DOHH2 (cell line): ENCODE measurements around the gene PRSS53.

ENCODE experiments used
- H3F3A ChIP-seq: fragments of 200-600 bp; sonication (generic), shearing (Covaris generic); 2 replicates; pipeline ENCODE4 v1.6.0; 2016; ENCODE audit warnings: antibody characterized with exemption, mild to moderate bottlenecking; ENCODE audit not compliant: control insufficient read depth, insufficient read depth
- H3K27ac ChIP-seq: fragments of 200-600 bp; sonication (generic); 2 replicates; pipeline ENCODE4 v1.5.1; 2014; ENCODE audit warnings: low read depth, mild to moderate bottlenecking, low read length, moderate library complexity
- H3K27me3 ChIP-seq: fragments of 200-600 bp; sonication (generic); 2 replicates; pipeline ENCODE4 v1.6.1; 2014; ENCODE audit warnings: mild to moderate bottlenecking, low read length, mixed read lengths; ENCODE audit not compliant: control insufficient read depth
- H3K36me3 ChIP-seq: fragments of 200-600 bp; sonication (generic); 2 replicates; pipeline ENCODE4 v1.6.1; 2014; ENCODE audit warnings: mild to moderate bottlenecking, low read length, moderate library complexity, mixed read lengths; ENCODE audit not compliant: control insufficient read depth
- H3K4me1 ChIP-seq: fragments of 200-600 bp; sonication (generic); 2 replicates; pipeline ENCODE4 v1.6.1; 2014; ENCODE audit warnings: mild to moderate bottlenecking, low read length, mixed read lengths; ENCODE audit not compliant: control insufficient read depth
- H3K4me2 ChIP-seq: fragments of 200-600 bp; sonication (generic); 2 replicates; pipeline ENCODE4 v1.6.0; 2014; ENCODE audit warnings: mild to moderate bottlenecking, low read length, moderate library complexity
- H3K4me3 ChIP-seq: fragments of 200-600 bp; sonication (generic); 2 replicates; pipeline ENCODE4 v1.5.1; 2014; ENCODE audit warnings: mild to moderate bottlenecking, low read length, mixed read lengths
- H3K79me2 ChIP-seq: fragments of 200-600 bp; sonication (generic); 2 replicates; pipeline ENCODE4 v1.6.1; 2014; ENCODE audit warnings: mild to moderate bottlenecking, low read length, mixed read lengths; ENCODE audit not compliant: control insufficient read depth
- H3K9me2 ChIP-seq: fragments of 200-600 bp; sonication (generic); replicated peaks from 2 replicates; pipeline ENCODE4 v1.6.1; 2014; ENCODE audit warnings: mild to moderate bottlenecking, low read length, mixed read lengths; ENCODE audit not compliant: control insufficient read depth
- H3K9me3 ChIP-seq: fragments of 200-600 bp; sonication (generic); 2 replicates; pipeline ENCODE4 v1.6.1; 2014; ENCODE audit warnings: antibody characterized with exemption, low read length, mixed read lengths; ENCODE audit not compliant: control insufficient read depth, insufficient read depth
- H4K20me1 ChIP-seq: fragments of 200-600 bp; sonication (generic); 2 replicates; pipeline ENCODE4 v1.6.0; 2014; ENCODE audit warnings: low read depth, mild to moderate bottlenecking, antibody characterized with exemption, low read length, moderate library complexity; ENCODE audit not compliant: control insufficient read depth, insufficient read depth
- EZH2phosphoT487 ChIP-seq: fragments of 200-600 bp; sonication (generic); IDR thresholded peaks from 2 replicates; pipeline ENCODE4 v1.6.1; 2017; ENCODE audit warnings: borderline replicate concordance, mild to moderate bottlenecking, antibody characterized with exemption, low read length, moderate library complexity, mixed read lengths
- TF ChIP-seq, protein P1 (sequence below): fragments of 200-600 bp; sonication (generic); IDR thresholded peaks from one replicate; pipeline ENCODE4 v1.5.1; 2014; ENCODE audit warnings: antibody characterized with exemption, mild to moderate bottlenecking, low read depth, low read length; ENCODE audit not compliant: poor library complexity, severe bottlenecking

The PRSS53 gene

DNA sequence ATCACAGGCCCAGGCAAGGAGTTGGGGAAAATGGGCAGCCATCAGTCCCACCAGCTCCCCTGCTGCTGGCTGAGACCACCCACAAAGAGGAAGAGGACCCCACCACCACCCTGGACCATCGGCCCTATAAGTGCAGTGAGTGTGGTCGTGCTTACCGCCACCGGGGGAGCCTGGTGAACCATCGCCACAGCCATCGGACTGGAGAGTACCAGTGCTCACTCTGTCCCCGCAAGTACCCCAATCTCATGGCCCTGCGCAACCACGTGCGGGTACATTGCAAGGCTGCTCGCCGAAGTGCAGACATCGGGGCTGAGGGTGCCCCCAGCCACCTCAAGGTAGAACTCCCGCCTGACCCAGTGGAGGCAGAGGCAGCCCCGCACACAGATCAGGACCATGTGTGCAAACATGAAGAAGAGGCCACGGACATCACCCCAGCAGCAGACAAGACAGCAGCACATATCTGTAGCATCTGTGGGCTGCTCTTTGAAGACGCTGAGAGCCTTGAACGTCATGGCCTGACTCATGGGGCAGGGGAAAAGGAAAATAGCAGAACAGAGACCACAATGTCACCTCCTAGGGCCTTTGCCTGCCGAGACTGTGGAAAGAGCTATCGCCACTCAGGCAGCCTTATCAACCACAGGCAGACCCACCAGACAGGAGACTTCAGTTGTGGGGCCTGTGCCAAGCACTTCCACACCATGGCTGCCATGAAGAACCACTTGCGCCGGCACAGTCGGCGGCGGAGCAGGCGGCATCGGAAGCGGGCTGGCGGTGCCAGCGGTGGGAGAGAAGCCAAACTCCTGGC lies 10.9 kb downstream of the PRSS53 start:
- Histone ChIP-seq H3K27ac (no peak overlapping the region), H3K4me1 (peaks cover 12% of the 10 kb centered on the region), H3K9me2 (no peaks in the 10 kb centered on the region), H3K36me3 (peaks cover 75% of the 10 kb centered on the region), H3K4me2 (no peak overlapping the region), H3F3A (0 out of 2 replicates have a peak, but pooled peaks cover 2% of the 10 kb centered on the region), H3K4me3 (no peak overlapping the region), H3K9me3 (no peaks in the 10 kb centered on the region), H3K27me3 (no peaks in the 10 kb centered on the region), H4K20me1 (peaks cover 9% of the 10 kb centered on the region; the same call in 1 of the 2 replicates), H3K79me2 (peaks cover 76% of the 10 kb centered on the region)
- TF ChIP-seq, protein P1, sequence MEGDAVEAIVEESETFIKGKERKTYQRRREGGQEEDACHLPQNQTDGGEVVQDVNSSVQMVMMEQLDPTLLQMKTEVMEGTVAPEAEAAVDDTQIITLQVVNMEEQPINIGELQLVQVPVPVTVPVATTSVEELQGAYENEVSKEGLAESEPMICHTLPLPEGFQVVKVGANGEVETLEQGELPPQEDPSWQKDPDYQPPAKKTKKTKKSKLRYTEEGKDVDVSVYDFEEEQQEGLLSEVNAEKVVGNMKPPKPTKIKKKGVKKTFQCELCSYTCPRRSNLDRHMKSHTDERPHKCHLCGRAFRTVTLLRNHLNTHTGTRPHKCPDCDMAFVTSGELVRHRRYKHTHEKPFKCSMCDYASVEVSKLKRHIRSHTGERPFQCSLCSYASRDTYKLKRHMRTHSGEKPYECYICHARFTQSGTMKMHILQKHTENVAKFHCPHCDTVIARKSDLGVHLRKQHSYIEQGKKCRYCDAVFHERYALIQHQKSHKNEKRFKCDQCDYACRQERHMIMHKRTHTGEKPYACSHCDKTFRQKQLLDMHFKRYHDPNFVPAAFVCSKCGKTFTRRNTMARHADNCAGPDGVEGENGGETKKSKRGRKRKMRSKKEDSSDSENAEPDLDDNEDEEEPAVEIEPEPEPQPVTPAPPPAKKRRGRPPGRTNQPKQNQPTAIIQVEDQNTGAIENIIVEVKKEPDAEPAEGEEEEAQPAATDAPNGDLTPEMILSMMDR: no peak
- no peak for TF ChIP-seq EZH2phosphoT487

DNA sequence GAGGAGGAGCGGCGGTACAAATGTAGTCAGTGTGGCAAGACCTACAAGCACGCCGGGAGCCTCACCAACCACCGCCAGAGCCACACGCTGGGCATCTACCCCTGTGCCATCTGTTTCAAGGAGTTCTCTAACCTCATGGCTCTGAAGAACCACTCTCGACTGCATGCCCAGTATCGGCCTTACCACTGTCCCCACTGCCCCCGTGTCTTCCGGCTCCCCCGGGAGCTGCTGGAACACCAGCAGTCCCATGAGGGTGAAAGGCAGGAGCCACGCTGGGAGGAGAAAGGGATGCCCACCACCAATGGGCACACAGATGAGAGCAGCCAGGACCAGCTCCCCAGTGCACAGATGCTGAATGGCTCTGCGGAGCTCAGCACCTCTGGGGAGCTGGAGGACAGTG lies 11.7 kb downstream of the PRSS53 start:
- Histone ChIP-seq H3K79me2 (peaks cover 84% of the 10 kb centered on the region), H3K9me2 (no peaks in the 10 kb centered on the region), H3K4me1 (peaks cover 16% of the 10 kb centered on the region), H3K4me2 (no peak overlapping the region), H4K20me1 (peaks cover 5% of the 10 kb centered on the region; the same call in 1 of the 2 replicates), H3F3A (0 out of 2 replicates have a peak, but pooled peaks cover 2% of the 10 kb centered on the region), H3K27ac (no peak overlapping the region), H3K4me3 (no peak overlapping the region), H3K9me3 (no peaks in the 10 kb centered on the region), H3K27me3 (no peaks in the 10 kb centered on the region), H3K36me3 (peaks cover 69% of the 10 kb centered on the region)
- TF ChIP-seq, protein P1: no peak
- no peak for TF ChIP-seq EZH2phosphoT487

DNA sequence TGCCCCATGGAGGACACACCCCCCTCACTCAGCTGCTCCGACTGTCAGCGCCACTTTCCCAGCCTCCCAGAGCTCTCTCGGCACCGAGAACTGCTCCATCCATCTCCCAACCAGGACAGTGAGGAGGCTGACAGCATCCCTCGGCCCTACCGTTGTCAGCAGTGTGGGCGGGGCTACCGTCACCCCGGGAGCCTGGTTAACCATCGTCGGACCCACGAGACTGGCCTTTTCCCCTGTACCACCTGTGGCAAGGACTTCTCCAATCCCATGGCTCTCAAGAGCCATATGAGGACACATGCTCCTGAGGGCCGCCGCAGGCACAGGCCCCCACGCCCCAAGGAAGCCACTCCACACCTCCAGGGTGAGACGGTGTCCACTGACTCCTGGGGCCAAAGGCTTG lies 12.4 kb downstream of the PRSS53 start:
- Histone ChIP-seq H4K20me1 (peaks cover 5% of the 10 kb centered on the region; the same call in 1 of the 2 replicates), H3K4me1 (peaks cover 22% of the 10 kb centered on the region), H3F3A (0 out of 2 replicates have a peak, but pooled peaks cover 2% of the 10 kb centered on the region), H3K27ac (no peak overlapping the region), H3K4me2 (no peak overlapping the region), H3K9me3 (no peaks in the 10 kb centered on the region), H3K27me3 (no peaks in the 10 kb centered on the region), H3K79me2 (peaks cover 91% of the 10 kb centered on the region), H3K4me3 (no peak overlapping the region), H3K36me3 (peaks cover 66% of the 10 kb centered on the region), H3K9me2 (no peaks in the 10 kb centered on the region)
- no peak for TF ChIP-seq EZH2phosphoT487
- TF ChIP-seq, protein P1: no peak
